ENCODE results near the gene MDM2. TPM values are rescaled to one million over a fixed set of nuclear protein-coding genes. Genes with fewer than 3 reads are reported as not detected.

Gene MDM2
- total RNA-seq, 4 donors from 2014 or later, result 47.5 to 79.2 (median 57.4) TPM

- TF ChIP-seq CTCF (IDR thresholded peaks at IDR 0.05) (no peak), POLR2AphosphoS5 (IDR thresholded peaks at IDR 0.05) (no peak), EP300 (IDR thresholded peaks at IDR 0.05) (no peak), POLR2A (IDR thresholded peaks at IDR 0.05) (no peak)
- Histone ChIP-seq H3K4me3 (no peak overlapping the region), H3K9me3 (peaks cover 0 to 10% (median 0%) of the 10 kb centered on the region in 3 donors), H3K36me3 (no peaks in the 10 kb centered on the region), H3K4me1 (no peaks in the 10 kb centered on the region), H3K27me3 (no peaks in the 10 kb centered on the region), H3K27ac (no peak overlapping the region)
- 98 to 100% methylated on average over 4 of the region's 4 CpGs for WGBS, 2 donors (ENCODE audit: low coverage in 1 of 2)
- no peak for ATAC-seq
Measured at GRCh38 chr12:68878846-68879245, 70.9 kb downstream of the MDM2 start.

- peaks cover 0 to 6% of the 10 kb centered on the region in 2 donors for H3K36me3 ChIP-seq
- H3K9me3 ChIP-seq, result peaks cover 0 to 10% (median 0%) of the 10 kb centered on the region in 3 donors
- ATAC-seq, result no peak
- TF ChIP-seq CTCF (IDR thresholded peaks at IDR 0.05) (no peak), POLR2A (IDR thresholded peaks at IDR 0.05) (no peak), POLR2AphosphoS5 (IDR thresholded peaks at IDR 0.05) (no peak), EP300 (IDR thresholded peaks at IDR 0.05) (no peak)
- 70 to 75% methylated on average over 5 of the region's 5 CpGs for WGBS, 2 donors (ENCODE audit: low coverage in 1 of 2)
- no peak overlapping the region for H3K4me3 ChIP-seq
- H3K27me3 ChIP-seq, result no peaks in the 10 kb centered on the region
- no peak overlapping the region for H3K27ac ChIP-seq
- no peaks in the 10 kb centered on the region for H3K4me1 ChIP-seq
Measured at GRCh38 chr12:68880660-68881325, 72.8 kb downstream of the MDM2 start.

DNA sequence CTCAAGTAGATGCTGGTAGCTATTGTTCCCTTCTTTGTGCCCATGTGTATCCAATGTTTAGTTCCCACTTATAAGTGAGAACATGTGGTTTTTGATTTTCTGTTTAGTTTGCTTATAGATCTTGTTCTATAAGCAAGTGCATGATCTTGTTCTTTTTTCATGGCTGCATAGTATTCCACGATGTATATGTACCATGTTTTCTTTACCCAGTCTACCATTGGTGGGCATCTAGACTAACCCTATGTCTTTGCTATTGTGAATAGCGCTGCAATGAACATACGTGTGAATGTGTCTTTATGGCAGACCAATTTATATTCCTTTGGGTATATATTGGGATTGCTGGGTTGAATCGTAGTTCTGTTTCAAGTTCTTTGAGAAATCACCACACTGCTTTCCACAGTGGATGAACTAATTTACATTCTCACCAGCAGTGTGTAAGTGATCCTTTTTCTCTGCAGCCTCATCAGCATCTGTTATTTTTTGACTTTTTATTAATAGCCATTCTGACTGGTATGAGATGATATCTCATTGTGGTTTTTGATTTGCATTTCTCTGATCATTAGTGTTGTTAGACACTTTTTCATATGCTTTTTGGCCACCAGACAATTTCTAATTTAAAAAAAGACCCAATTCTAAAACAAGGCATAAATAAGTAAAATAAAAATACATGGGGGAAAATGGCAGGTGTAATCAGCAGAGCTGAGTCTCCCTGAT is 74.4 kb downstream of the MDM2 start:
- no peak for ATAC-seq
- H3K4me3 ChIP-seq, result no peak overlapping the region
- no peaks in the 10 kb centered on the region for H3K27me3 ChIP-seq
- H3K27ac ChIP-seq, result no peak overlapping the region
- no peaks in the 10 kb centered on the region for H3K4me1 ChIP-seq
- 98 to 100% methylated on average over 3 to 4 of the region's 4 CpGs for WGBS, 2 donors (ENCODE audit: low coverage in 1 of 2)
- peaks cover 0 to 6% of the 10 kb centered on the region in 2 donors for H3K36me3 ChIP-seq
- TF ChIP-seq CTCF (IDR thresholded peaks at IDR 0.05), result no peak
- no peak for TF ChIP-seq POLR2A (IDR thresholded peaks at IDR 0.05)
- no peak for TF ChIP-seq EP300 (IDR thresholded peaks at IDR 0.05)
- no peak for TF ChIP-seq POLR2AphosphoS5 (IDR thresholded peaks at IDR 0.05)
- peaks cover 0 to 10% (median 0%) of the 10 kb centered on the region in 3 donors for H3K9me3 ChIP-seq

DNA sequence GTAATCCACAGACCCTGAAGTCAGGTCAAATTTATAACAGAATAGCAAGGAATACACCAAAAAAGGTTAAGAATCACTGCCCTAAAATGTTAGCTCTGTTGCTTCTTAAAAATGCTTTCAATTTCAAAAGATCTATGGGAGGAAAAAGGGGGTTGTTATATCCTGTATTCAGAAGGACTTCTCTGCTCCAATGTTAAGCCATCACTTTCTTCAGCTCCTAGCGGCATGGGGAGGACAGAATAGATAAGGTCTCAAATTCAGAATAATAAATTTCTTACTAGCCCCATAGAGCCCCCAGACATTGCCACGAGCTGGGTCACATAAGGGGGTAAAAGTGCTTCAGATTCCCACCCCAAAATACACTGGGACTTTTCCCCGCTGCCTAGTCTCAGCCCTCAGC is 75.2 kb downstream of the MDM2 start:
- peaks cover 0 to 9% (median 0%) of the 10 kb centered on the region in 3 donors for H3K9me3 ChIP-seq
- peaks cover 0 to 6% of the 10 kb centered on the region in 2 donors for H3K36me3 ChIP-seq
- TF ChIP-seq POLR2AphosphoS5 (IDR thresholded peaks at IDR 0.05), result no peak
- TF ChIP-seq POLR2A (IDR thresholded peaks at IDR 0.05), result no peak
- TF ChIP-seq CTCF (IDR thresholded peaks at IDR 0.05), result no peak
- TF ChIP-seq EP300 (IDR thresholded peaks at IDR 0.05), result no peak
- 90% methylated on average over 1 to 2 of the region's 3 CpGs for WGBS, 2 donors (ENCODE audit: low coverage in 1 of 2)
- H3K27me3 ChIP-seq, result no peaks in the 10 kb centered on the region
- no peak overlapping the region for H3K27ac ChIP-seq
- H3K4me1 ChIP-seq, result no peaks in the 10 kb centered on the region
- ATAC-seq, result no peak
- H3K4me3 ChIP-seq, result no peak overlapping the region

Measured in gastroesophageal sphincter (tissue), 4 donors.